T-cell (primary cell): ENCODE data around the gene IPO13. TPM values are rescaled to one million over a fixed set of nuclear protein-coding genes. Genes with fewer than 3 reads are reported as not detected.

Source experiments
- ATAC-seq, 4 experiments: fragments of 200-7000 bp in 3 of 4; fragments of 150-1000 bp in 1 of 4; cut with Tn5 transposase; replicated peaks in 1 of 4; 1 replicate in 3 of 4; 2 replicates in 1 of 4; pipeline ENCODE4 v1.10.0; 2021; ENCODE audit warnings: moderate library complexity in 3 of 4, mild to moderate bottlenecking in 2 of 4, moderate number of reproducible peaks in 1 of 4
- CTCF ChIA-PET, 2 donors: fragments of 300-600 bp; sonication (Branson Sonifier 250); formaldehyde crosslinking; loops; one replicate each; lab custom pipeline; 2022; ENCODE audit warnings: antibody characterized with exemption in 2 of 2; lab: Charles Lee
- POLR2A ChIA-PET, 2 donors: fragments of 300-600 bp; sonication (Branson Sonifier 250); formaldehyde crosslinking; loops; one replicate each; lab custom pipeline; 2022; ENCODE audit warnings: antibody characterized with exemption in 2 of 2; lab: Charles Lee
- DNase-seq, 35 experiments: peaks; one replicate each; pipeline versions ENCODE4 v3.0.0 to v3.0.0-alpha.2; 2013 to 2023
- H3K27ac ChIP-seq: one replicate; pipeline ENCODE4 v1.5.1; 2013; ENCODE audit warnings: low read length
- H3K27me3 ChIP-seq, 2 experiments: replicated peaks in 1 of 2; 1 replicate in 1 of 2; 2 replicates in 1 of 2; pipeline versions ENCODE4 v1.6.1 to v1.7.0; 2013; ENCODE audit warnings: low read length in 1 of 2, mixed read lengths in 1 of 2; ENCODE audit not compliant: control insufficient read depth in 2 of 2, insufficient read depth in 2 of 2; ENCODE audit errors: extremely low read depth in 1 of 2
- H3K36me3 ChIP-seq, 2 donors: 1 replicate in 1 of 2; 2 replicates in 1 of 2; pipeline versions ENCODE4 v1.6.1 to v1.7.0; 2013; ENCODE audit warnings: low read length in 1 of 2; ENCODE audit not compliant: control insufficient read depth in 2 of 2, insufficient read depth in 1 of 2; ENCODE audit errors: extremely low read depth in 1 of 2
- H3K4me1 ChIP-seq, 2 experiments: 1 replicate in 1 of 2; 2 replicates in 1 of 2; pipeline versions ENCODE4 v1.6.1 to v1.7.0; 2013; ENCODE audit warnings: low read length in 2 of 2, mixed read lengths in 1 of 2; ENCODE audit not compliant: insufficient read depth in 2 of 2, control insufficient read depth in 1 of 2; ENCODE audit errors: extremely low read depth in 1 of 2
- H3K4me3 ChIP-seq, 2 donors: 1 replicate in 1 of 2; 2 replicates in 1 of 2; pipeline versions ENCODE4 v1.5.1 to v1.7.0; 2013; ENCODE audit warnings: mild to moderate bottlenecking in 2 of 2, low read length in 1 of 2, moderate library complexity in 1 of 2; ENCODE audit not compliant: control insufficient read depth in 1 of 2; ENCODE audit errors: extremely low read depth in 1 of 2
- H3K9me3 ChIP-seq: 2 replicates; pipeline ENCODE4 v1.7.0; 2013
- H3K27ac Mint-ChIP-seq, 2 donors: one replicate each; pipeline ENCODE4 v1.8.0; 2020 to 2021; ENCODE audit warnings: mild to moderate bottlenecking in 2 of 2, mixed read lengths in 2 of 2
- H3K27me3 Mint-ChIP-seq, 2 donors: one replicate each; pipeline ENCODE4 v1.8.0; 2021 to 2022; ENCODE audit warnings: mixed read lengths in 2 of 2
- H3K36me3 Mint-ChIP-seq: one replicate; pipeline ENCODE4 v1.8.0; 2021; ENCODE audit warnings: mixed read lengths
- H3K4me1 Mint-ChIP-seq, 3 donors: one replicate each; pipeline ENCODE4 v1.8.0; 2020 to 2022; ENCODE audit warnings: mixed read lengths in 3 of 3, mild to moderate bottlenecking in 1 of 3
- H3K4me3 Mint-ChIP-seq, 3 donors: one replicate each; pipeline ENCODE4 v1.8.0; 2020 to 2022; ENCODE audit warnings: mild to moderate bottlenecking in 3 of 3, mixed read lengths in 3 of 3, moderate library complexity in 3 of 3
- H3K9me3 Mint-ChIP-seq, 3 donors: one replicate each; pipeline ENCODE4 v1.8.0; 2020 to 2022; ENCODE audit warnings: mixed read lengths in 3 of 3
- WGBS: methylation state at CpG from one replicate; pipeline ENCODE4 v1.1.5; 2013; ENCODE audit warnings: missing lambda C conversion rate; ENCODE audit not compliant: insufficient coverage; 5-methylcytosine and 5-hydroxymethylcytosine counted together
- total RNA-seq, 35 experiments: library from RNA in 6 of 35; stranded (reverse) in 6 of 35; fragments of 120-200 nt in 1 of 35; gene quantifications; one replicate each; pipeline versions ENCODE4 v1.2.1 to v1.2.4 and lab custom pipeline; 2013 to 2026

IPO13 gene
- total RNA-seq, 5 donors from 2014 or later (not counting 1 experiment from before 2014, with no cell fraction given) = 15.3 to 24.3 (median 22.1) TPM

- CTCF ChIA-PET = no interaction called here
Observed at GRCh38 chr1:43981636-43982035, 34.9 kb downstream of the IPO13 start.

GRCh38 chr1:43982241-43982640 lies 35.5 kb downstream of the IPO13 start:
- H3K27ac Mint-ChIP-seq = no peak overlapping the region
- no peak for ATAC-seq
- peaks cover 0 to 28% of the 10 kb centered on the region in 2 experiments for H3K27me3 ChIP-seq
- H3K36me3 Mint-ChIP-seq = peaks cover 10% of the 10 kb centered on the region
- no peaks in the 10 kb centered on the region for H3K9me3 Mint-ChIP-seq
- no peaks in the 10 kb centered on the region for H3K9me3 ChIP-seq
- DNase-seq = no peak
- H3K4me1 Mint-ChIP-seq = peaks cover 9 to 25% (median 24%) of the 10 kb centered on the region in 3 donors
- ChIA-PET POLR2A (no interaction called here), CTCF (no interaction called here)
- 90% methylated on average over 8 of the region's 8 CpGs for WGBS
- H3K4me1 ChIP-seq = peaks cover 0 to 18% of the 10 kb centered on the region in 2 experiments
- H3K27ac ChIP-seq = no peak overlapping the region
- H3K36me3 ChIP-seq = peaks cover 3 to 12% of the 10 kb centered on the region in 2 donors
- peaks cover 0 to 5% of the 10 kb centered on the region in 2 donors for H3K27me3 Mint-ChIP-seq
- no peak overlapping the region for H3K4me3 ChIP-seq
- no peak overlapping the region for H3K4me3 Mint-ChIP-seq

More at GRCh38 chr1:43981636-43982035, 34.9 kb downstream of the IPO13 start:
- H3K27ac Mint-ChIP-seq = no peak overlapping the region
- Histone ChIP-seq H3K4me3 (no peak overlapping the region), H3K27ac (no peak overlapping the region), H3K4me1 (peaks cover 0 to 23% of the 10 kb centered on the region in 2 experiments), H3K9me3 (no peaks in the 10 kb centered on the region), H3K36me3 (peaks cover 3 to 18% of the 10 kb centered on the region in 2 donors), H3K27me3 (peaks cover 0 to 28% of the 10 kb centered on the region in 2 experiments)
- H3K36me3 Mint-ChIP-seq = peaks cover 16% of the 10 kb centered on the region
- H3K9me3 Mint-ChIP-seq = no peaks in the 10 kb centered on the region
- POLR2A ChIA-PET = no interaction called here
- no peak for DNase-seq
- no peak for ATAC-seq
- no peak overlapping the region for H3K4me3 Mint-ChIP-seq
- peaks cover 0 to 5% of the 10 kb centered on the region in 2 donors for H3K27me3 Mint-ChIP-seq
- peaks cover 15 to 31% (median 30%) of the 10 kb centered on the region in 3 donors for H3K4me1 Mint-ChIP-seq
- 95% methylated on average over 9 of the region's 20 CpGs for WGBS

- H3K4me1 Mint-ChIP-seq = peaks cover 3 to 19% (median 18%) of the 10 kb centered on the region in 3 donors
- H3K27ac Mint-ChIP-seq = no peak overlapping the region
- H3K27me3 ChIP-seq = peaks cover 0 to 28% of the 10 kb centered on the region in 2 experiments
- 97% methylated on average over 15 of the region's 15 CpGs for WGBS
- CTCF ChIA-PET = no interaction called here
- peaks cover 0 to 18% of the 10 kb centered on the region in 2 experiments for H3K4me1 ChIP-seq
- no peak for ATAC-seq
- peaks cover 0 to 5% of the 10 kb centered on the region in 2 donors for H3K27me3 Mint-ChIP-seq
- H3K4me3 ChIP-seq = no peak overlapping the region
- H3K9me3 ChIP-seq = no peaks in the 10 kb centered on the region
- DNase-seq = no peak
- peaks cover 3 to 7% of the 10 kb centered on the region in 2 donors for H3K36me3 ChIP-seq
- peaks cover 5% of the 10 kb centered on the region for H3K36me3 Mint-ChIP-seq
- no peaks in the 10 kb centered on the region for H3K9me3 Mint-ChIP-seq
- no peak overlapping the region for H3K27ac ChIP-seq
- no peak overlapping the region for H3K4me3 Mint-ChIP-seq
- POLR2A ChIA-PET = no interaction called here
Observed at GRCh38 chr1:43982808-43983207, 36.1 kb downstream of the IPO13 start.

- ChIA-PET POLR2A (no interaction called here), CTCF (interaction anchor here in 1 of 2 donors (0.6 kb wide), 1 partner anchor 16 kb away, joined by 4 read pairs; no protein-coding TSS in a partner anchor)
- WGBS = 87% methylated on average over 5 of the region's 12 CpGs
- no peak overlapping the region for H3K4me3 ChIP-seq
- peaks cover 0 to 15% (median 12%) of the 10 kb centered on the region in 3 donors for H3K4me1 Mint-ChIP-seq
- no peaks in the 10 kb centered on the region for H3K9me3 Mint-ChIP-seq
- H3K4me1 ChIP-seq = peaks cover 0 to 16% of the 10 kb centered on the region in 2 experiments
- no peak overlapping the region for H3K27ac Mint-ChIP-seq
- H3K4me3 Mint-ChIP-seq = no peak overlapping the region
- no peak overlapping the region for H3K27ac ChIP-seq
- peaks cover 0 to 5% of the 10 kb centered on the region in 2 donors for H3K27me3 Mint-ChIP-seq
- ATAC-seq = no peak
- DNase-seq = no peak
- peaks cover 0 to 24% of the 10 kb centered on the region in 2 experiments for H3K27me3 ChIP-seq
- no peaks in the 10 kb centered on the region for H3K9me3 ChIP-seq
- H3K36me3 ChIP-seq = peaks cover 0 to under 1% of the 10 kb centered on the region in 2 donors
- no peaks in the 10 kb centered on the region for H3K36me3 Mint-ChIP-seq
Observed at GRCh38 chr1:43983253-43983899, 36.6 kb downstream of the IPO13 start.

GRCh38 chr1:43984855-43985254 lies 38.1 kb downstream of the IPO13 start:
- Histone ChIP-seq H3K27ac (no peak overlapping the region), H3K27me3 (peaks cover 0 to 15% of the 10 kb centered on the region in 2 experiments), H3K36me3 (no peaks in the 10 kb centered on the region), H3K4me3 (no peak overlapping the region), H3K4me1 (peaks cover 0 to 6% of the 10 kb centered on the region in 2 experiments), H3K9me3 (no peaks in the 10 kb centered on the region)
- no peak for DNase-seq
- H3K36me3 Mint-ChIP-seq = no peaks in the 10 kb centered on the region
- H3K27me3 Mint-ChIP-seq = peaks cover 0 to 5% of the 10 kb centered on the region in 2 donors
- ChIA-PET CTCF (no interaction called here), POLR2A (no interaction called here)
- H3K4me3 Mint-ChIP-seq = no peak overlapping the region
- WGBS = 91% methylated on average over 15 of the region's 16 CpGs
- ATAC-seq = no peak
- H3K27ac Mint-ChIP-seq = no peak overlapping the region
- peaks cover 0 to 9% (median 6%) of the 10 kb centered on the region in 3 donors for H3K4me1 Mint-ChIP-seq
- H3K9me3 Mint-ChIP-seq = no peaks in the 10 kb centered on the region

GRCh38 chr1:43985984-43986595 lies 39.3 kb downstream of the IPO13 start:
- Histone ChIP-seq H3K4me3 (no peak overlapping the region), H3K9me3 (no peaks in the 10 kb centered on the region), H3K4me1 (peaks cover 0 to 6% of the 10 kb centered on the region in 2 experiments), H3K27me3 (peaks cover 0 to 3% of the 10 kb centered on the region in 2 experiments), H3K27ac (no peak overlapping the region), H3K36me3 (no peaks in the 10 kb centered on the region)
- Mint-ChIP-seq H3K36me3 (no peaks in the 10 kb centered on the region), H3K27me3 (no peaks in the 10 kb centered on the region), H3K4me3 (no peak overlapping the region), H3K27ac (no peak overlapping the region), H3K9me3 (no peaks in the 10 kb centered on the region), H3K4me1 (peaks cover 0 to 3% (median 1%) of the 10 kb centered on the region in 3 donors)
- ChIA-PET CTCF (no interaction called here), POLR2A (no interaction called here)
- DNase-seq (no peak), ATAC-seq (no peak)
- WGBS = 100% methylated on average over 1 of the region's 4 CpGs
